Activated CD4-positive, alpha-beta T cell treated with anti-CD3 and anti-CD28 coated beads, Interleukin-2, Interleukin-4, amounts not matched to agents 100 ng/mL and 50 ng/mL, durations not matched to agents 16 hours and 8 hours (primary cell): Measurements from ENCODE around the gene TMEM88.

Source experiments
- DNase-seq: peaks from one replicate; pipeline ENCODE4 v3.0.0-alpha.2; 2020; ENCODE audit warnings: low spot score

Gene TMEM88

DNA sequence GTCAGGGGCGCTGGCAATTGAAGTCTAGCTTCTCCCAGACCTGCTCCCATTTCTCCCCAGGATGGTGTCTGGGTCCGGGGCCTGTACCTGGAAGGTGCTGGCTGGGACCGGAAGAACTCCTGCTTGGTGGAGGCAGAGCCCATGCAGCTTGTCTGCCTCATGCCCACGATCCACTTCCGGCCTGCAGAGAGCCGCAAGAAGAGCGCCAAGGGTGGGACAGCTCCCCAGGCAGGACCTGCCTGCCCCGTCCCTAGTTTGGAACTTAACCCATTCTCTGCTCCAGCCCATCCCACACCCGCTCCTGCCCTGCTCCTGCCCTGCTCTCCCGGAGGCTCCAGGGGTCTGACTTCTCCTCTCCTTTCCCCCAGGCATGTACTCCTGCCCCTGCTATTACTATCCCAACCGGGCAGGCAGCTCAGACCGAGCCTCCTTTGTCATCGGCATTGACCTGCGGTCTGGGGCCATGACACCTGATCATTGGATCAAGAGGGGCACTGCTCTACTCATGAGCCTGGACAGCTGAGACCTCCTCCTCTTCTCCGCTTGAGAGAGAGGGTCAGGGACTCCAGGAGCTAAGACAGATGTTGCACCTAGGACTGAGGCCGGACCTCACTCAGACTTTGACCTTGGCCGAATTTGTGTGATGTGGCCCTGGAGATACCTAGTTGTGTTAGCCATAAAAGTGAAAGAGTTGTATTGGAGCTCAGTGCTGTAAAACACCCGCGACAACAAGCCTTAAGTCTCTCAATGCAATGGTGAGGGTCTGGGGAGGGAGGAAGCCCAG lies 21.7 kb upstream of the TMEM88 start:
- DNase-seq, result no peak

DNA sequence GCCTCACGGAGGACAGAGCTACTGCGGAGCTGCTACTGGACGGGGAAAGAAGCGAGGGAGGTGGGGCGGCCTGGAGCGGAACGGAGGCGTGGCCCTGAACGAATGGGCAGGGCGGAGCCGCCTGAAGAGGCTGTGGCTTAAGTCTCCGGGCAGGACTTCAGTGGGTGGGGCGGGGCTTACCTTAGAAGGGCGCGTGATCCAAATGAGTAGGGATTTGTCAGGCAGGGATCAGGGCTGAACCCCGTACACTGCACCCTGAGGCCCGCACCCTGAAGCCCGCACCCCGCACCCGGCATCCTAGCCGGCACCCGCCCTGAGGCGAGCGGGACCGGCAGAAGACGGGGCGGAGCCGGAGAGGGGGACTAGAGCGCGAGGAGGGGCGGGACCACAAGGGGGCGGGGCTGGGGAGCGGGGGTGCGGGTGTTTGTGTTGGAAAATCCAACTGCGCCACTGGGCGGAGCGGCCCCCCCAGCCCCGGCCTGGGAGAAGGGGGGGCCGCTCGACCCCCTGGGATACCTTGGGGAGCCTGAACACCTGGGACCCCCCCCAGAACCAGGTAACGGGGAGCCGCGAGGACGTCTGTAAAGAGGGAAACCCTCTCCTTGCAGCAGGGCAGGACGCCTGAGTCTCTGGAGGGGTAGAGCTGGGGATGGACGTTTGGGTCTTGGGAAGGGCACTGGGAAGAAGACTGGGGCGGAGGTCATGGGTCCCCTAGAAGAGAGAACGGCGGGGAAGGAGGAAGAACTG lies 20.9 kb upstream of the TMEM88 start, which contains the start of gene KDM6B:
Gene KDM6B (plus strand): TSS at position 423 of the 747 bp plus-strand sequence. CDS start 11,338 bp downstream, outside the sequence.
- DNase-seq, result peak; percentile 86

DNA sequence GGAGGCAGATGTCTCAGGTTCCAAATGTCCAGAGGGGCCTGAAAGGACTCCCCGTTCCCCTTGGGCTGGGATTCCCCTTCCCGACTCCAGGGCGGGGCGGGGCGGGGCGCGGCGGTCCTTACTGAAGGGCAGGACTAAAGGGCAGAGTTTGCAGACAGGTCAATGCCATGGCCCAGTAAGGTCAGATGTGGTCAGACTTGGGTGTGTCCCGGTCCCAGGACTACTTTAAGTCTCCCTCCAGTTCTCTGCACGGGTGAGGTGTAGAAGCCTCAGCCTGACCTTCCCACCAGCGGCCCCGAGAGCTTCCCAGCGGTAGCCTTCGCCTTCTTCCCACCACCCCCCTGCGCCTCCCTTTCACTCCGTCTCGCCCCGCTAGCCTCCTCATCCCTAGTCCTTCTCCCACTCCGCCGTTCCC lies 20.3 kb upstream of the TMEM88 start:
- no peak for DNase-seq

DNA sequence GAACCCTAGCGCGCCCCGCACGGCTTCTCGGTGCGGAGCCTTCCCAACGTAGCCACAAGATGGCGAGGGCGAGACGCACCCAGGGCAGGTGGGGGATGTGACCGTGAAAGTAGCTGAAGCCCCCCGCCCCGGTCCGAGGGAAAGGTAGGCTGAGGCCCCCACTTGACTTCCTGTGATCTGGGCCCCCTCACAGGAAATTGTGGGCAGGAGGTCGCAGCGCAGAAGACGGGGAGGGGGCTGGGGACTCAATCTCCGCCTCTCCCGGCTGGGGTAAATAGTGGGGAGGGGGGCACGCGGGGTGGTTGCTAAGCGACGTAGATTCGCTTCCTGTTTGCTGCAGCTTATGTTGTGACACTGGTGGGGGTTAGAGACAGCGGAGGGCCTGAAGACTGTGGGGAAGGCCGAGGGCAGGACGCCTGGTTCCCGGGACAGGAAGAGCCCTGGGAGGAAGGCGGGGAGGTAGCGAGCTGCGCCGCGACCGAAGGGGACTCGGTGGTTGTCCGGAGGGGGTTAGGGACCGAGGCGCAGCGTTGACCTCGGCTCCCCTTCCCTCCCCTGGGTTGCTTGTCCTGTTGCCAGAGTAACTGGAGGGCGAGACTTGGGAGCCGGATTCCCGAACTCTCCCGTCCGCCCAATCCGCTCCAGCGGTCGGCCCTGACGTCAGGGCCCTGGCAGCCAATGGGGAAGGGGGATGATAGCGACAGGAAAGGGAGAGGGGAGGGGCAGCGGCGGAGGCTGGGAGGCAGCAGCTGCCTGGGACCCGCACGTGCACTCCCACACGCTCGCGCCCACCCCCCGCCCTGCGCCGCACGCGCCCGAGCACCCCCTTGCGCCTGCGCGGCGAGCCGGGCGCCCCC lies 19.7 kb upstream of the TMEM88 start:
- DNase-seq, result peak; percentile 94

DNA sequence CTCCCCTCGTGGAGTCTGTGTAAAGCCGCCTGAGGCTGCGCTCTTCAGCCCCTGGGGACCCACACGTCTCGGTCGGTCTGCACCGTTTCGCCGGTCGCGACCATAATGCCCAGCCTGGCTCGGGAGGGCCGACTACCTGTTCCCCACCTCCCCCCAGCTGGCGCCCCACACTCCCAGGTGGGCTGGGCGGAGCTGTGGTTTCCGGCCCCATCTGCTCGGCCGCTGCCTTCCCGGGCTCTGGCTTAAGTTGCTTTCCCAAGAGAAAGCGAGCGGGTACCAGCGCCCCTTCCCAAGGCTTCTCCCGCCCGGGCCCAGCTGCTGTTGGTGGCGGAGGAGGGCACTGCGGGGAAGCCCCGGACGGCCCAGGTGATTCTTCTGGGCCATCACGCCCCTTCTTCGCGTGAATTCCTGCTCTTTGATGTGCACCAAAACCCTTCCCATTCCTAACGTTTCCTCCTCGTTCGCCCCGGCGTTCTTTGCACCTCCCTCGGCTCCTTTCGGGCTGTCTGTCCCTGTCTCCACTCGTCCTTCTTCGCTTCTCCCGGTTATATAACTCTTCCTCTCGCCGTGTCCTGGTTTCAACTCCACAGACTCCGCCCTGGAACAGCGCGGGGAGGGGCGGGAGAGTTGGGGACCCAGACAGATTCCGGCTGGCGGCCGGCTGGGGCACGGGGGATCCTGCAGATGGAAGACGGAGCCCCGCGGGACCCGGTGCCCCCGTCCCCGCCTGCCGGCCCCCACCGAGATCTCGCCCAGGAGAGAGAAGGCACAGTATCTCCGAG lies 18.9 kb upstream of the TMEM88 start:
- DNase-seq, result no peak

DNA sequence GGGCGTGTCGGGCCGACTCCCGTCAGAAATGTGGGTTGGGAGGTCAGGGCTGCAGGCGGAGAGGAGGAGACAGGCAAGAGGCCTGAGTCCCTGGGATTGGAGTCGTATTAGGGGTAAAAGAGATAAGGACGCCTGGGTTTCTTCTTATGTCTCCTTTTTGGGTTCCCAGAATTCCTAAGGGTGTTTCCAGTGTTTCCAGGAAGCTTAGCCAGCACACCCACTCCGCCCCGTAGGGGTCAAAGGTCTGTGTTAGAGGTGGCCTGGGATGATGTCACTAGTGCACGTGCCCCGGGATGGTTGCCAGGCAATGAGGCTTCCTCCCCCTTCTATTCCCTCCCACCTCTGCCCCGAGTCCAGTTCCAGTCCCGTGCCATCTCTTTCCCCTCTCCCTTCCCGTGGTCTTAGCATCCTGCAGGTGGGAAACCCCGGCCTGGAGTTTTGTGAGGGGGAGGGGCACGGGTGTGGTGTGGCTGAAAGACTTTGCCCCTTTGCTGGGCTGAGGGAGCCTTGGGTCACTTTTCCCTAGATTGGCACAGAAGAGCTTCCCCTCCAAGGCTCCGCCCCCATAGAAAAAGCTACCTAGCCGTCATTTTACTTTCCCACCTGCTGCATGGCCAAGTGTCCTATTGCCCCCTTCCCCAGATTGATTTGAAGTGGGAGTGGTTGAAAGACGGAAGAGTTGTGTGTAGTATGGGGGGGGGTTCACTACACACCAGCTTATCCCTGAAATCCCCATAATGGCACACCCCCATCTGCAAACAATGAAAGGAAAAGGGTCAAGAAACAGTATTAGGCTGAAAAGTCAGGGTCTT lies 18.1 kb upstream of the TMEM88 start:
- peak; percentile 79 for DNase-seq

DNA sequence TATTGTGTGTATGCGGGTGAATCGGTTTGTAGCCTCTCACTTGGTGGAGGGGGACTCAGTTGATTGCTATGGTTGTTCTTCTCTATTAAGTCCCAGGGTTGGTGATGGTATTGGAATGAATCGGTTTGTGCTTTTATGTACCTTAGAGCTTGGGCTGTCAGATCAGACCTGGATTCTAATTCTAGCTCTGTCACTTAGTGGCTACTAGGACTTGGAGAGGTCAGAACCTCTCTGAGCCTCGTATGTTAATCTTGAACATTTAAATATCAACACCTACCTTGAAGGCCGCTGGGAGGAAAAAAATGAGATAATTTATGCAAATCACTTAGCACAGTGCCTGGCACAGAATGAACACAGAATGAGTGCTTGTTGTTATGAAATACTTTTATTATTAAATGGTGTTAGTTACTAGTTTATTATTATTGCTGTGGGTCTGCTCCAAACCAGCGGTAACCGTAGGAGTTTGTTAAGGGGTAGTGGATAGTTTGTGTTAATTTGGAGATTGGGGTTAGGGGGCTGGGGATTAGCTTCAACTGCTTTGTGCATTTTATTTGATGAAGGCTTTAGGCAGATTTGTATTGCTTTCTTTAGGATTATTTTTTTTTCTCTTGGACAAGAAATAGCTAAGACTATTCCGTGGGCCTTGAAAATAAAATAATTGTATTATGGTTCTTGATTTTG lies 17.3 kb upstream of the TMEM88 start:
- DNase-seq, result no peak

DNA sequence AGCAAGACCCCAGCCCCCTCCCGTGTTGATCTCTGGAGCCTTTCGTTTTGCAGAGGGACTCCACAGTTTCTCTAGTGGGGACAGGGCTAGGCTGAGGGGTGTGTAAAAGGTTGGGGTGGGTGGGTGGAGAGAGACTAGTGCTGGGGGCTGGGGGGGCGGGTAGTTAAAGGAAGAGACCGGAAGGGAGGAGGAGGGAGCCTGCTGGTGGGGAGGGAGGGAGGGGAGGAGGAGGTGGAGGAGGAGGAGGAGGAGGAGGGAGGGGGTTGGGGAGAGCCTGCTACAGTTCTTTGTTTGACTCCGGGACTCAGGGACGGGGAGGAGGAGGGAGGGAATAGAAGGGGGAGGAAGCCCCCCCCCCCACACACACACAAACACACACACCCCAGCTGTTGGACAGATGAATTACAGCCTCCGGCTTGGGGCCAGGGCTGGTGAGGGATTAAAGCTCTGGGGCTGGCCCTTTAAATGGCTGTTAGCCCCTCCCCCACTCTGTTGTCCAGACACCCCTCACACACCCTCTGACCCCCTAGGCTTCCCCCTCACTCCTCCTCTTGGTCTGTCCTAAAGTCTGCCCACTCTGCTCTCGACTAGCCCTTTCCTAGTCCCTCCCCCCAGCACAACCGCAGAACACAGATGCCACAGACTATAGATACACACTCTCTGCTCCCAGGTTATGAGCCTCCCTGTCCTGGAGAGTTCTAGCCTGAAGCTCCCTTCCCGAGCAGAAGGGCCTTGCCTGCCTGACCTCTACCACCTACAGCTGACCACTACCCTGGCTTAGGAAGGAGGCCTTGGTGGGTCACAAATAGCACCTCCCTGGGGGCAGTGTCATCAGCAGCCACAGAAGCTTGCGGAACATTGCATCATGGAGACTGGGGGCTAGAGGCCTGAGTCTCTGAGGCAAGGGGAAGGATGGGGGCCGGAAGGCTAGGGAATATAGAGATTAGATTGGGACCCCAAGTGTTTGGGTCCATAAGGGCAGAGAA lies 16.5 kb upstream of the TMEM88 start:
- DNase-seq, result no peak

DNA sequence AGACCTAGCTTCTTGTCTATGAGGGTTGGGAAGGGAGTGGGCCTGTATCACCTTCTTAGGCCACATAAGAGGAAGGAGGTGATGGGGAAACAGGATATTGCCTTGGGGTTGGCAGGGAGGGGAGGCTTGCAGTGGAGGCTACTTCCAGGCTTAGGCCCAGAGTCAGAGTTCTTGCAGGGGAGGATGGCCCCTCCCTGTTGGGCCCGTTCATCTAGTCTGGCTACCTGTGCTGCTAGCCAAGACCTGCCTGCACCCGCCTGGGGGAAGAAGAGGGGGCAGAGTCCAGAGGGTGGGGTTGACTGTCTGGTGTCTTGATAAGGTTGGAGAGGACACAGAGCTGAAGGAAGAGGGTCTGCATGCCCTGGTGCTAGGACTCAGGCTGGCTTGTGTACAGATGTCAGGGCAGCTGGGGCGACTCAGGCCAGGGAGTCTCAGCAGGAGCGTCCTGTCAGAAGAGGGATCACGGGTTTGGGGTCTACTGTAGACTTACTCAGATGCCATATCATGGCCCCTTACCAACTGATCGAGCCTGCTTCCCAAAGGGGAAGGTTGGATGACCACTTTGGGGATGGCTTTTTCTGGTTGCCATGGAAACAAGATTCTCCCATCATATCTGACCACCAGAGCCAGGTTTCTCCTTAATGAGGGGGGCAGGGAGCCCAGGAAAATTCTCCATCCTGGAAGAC lies 15.5 kb upstream of the TMEM88 start:
- no peak for DNase-seq

DNA sequence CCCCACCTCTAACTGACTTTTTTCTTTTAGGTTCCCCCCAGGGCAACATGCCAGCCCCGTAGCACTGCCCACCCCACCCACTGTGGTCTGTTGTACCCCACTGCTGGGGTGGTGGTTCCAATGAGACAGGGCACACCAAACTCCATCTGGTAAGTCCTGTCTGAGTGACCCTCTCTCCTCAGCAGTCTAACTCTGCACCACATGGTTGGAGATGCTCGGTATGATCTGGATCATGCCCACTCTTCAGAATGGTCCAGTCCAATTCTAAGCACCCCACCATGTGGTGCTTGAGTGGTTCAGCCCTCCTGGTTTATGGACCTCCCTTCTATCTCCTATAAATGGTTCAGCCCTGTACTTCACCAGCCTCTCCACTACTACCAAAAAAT lies 15.0 kb upstream of the TMEM88 start:
- no peak for DNase-seq

DNA sequence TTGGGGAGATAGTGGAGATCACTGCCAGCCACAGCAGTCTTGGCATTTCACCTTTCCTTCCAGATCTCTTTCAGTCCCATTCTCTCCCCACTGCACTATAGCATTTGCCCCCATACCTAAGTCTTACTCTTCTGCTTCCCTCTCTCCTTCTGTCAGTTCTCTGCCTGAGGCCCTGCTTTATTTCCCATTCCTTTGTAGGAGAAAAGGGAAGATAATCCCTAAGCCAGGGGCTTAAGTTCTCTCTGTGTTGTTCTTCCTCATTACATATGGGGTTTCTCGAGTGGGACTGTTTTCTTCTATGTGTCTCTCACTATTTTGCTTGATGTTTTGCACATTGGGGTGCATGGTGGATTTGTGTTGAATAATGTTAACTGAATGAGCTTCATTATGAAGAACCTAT lies 14.4 kb upstream of the TMEM88 start:
- DNase-seq, result no peak

DNA sequence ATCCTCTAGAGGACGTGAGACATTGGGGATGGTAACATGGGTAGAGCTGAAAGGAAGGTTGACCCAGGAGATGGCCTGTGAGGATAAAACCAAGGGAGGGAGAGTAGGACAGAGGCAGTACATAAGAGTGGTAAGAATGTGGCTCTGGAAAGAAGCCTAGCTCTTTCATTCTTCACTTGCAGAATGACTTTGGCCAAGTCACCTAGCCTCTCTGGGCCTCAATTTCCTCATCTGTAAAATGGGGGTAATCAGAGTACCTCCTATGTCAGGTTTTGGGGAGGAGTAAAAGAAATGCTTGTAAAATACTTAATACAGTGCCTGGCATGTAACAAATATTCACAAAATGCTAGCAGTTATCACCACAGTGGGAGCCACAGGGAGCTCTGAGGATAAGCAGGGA lies 14.0 kb upstream of the TMEM88 start:
- no peak for DNase-seq

DNA sequence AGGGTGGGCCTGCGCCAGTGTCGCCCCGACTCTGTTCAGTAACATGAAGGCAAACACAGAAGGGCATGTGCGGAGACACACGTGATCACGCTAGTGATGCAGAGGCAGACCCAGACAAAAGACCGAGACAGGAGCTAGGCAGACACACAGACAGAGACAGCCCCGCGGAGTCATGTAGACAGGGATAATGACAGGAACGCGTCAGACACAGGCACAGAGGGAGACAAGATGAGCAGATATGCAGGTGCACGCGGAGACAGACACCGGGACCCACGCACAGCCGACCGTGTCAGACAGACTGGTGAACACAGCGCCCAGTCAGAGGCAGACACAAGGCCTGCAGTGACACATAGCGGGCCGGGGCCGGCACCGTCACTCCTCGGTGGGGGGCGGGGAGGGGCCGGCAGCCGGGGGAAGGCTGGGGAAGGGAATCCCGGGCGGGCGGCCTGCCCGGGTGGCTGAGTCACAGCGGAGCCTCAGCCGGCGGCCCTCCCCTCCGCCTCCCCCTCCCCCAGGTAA lies 13.4 kb upstream of the TMEM88 start:
- DNase-seq, result peak; percentile 78

DNA sequence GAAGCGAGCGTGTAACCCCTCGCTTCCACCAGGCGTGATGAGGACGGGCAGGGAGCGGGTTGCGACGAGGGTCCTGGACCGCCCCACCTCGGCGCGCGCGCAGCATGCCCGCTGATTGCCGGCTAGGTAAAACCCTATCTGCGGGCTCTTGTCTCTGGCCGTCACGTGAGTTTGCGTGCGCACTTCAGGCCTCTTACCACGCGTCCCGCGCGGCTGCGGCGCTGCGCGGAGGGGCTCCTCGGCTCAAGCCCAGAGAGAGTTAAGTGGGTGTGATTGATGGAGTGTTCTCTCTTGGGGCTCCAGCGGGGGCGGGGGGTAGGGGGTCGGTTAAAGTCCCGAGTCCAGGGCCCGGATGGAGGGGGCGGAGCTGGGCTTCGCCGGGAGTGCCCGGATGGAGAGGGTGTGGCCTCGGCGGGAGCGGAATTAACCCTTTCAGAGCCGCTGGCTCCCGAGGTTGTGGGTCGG lies 12.9 kb upstream of the TMEM88 start:
- peak; percentile 84 for DNase-seq

DNA sequence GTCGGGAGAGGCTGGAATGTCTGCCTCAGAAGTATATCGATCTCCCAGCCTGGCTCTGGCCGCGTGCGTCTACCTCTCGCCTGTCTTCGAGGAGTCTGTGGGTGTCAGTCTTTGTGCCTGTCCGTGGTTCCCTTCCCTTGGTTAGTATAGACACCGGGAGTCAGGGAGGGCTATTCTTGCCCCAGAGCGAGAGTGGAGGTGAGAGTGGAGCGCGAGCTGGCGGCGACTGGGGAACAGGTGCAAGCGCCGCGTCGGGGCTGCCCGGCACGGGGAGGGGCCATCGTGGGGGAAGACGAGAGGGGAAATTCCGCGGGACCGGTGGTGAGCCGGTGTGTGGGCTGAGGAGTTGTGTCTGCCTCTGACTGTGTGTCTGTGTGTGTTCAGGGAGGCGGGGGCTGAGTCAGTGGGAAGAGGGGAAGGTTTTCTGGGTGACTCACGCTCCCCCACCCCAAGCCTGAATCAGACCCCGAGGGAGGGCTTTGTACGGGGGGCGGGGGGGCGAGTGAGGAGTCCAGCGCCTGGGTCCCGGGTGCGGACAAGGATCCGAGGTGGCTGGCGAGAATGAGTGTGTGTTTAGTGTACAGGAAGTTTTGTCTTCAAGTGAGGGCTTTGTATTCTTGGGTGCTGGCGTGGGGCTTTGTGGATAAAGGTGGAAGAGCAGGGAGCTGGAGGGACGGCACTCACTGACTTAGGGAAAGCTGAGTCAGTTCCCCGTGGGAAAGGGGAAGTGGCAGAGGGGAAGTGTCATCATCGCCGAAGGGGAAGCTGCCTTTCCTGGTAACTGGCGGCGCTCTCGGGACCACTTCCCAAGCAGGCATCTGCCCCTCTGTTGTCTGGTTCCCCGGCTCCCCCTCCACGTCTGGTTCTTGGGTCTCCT lies 12.2 kb upstream of the TMEM88 start:
- peak; percentile 87 for DNase-seq

DNA sequence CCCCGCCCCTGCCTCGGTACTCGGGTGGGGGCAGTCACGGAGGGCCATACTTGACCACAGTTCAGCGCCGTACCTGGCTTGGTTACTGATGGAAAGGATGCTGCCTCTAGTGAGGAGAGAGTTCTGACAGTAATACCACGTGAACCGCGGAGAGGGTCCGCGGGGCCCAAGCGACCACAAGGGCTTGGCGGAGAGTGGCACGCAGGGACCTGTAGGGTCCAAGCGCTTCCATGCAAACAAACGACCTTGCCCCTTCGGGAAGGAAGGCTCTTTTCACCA lies 11.7 kb upstream of the TMEM88 start:
- DNase-seq, result peak; percentile 33
